H54 (cell line): ENCODE data around the gene RNF25.
A peak's percentile ranks its signal among the peaks of the same experiment; 100 is the strongest.

Experiments
- DNase-seq: peaks from one replicate; pipeline ENCODE4 v3.0.0; 2011; ENCODE audit warnings: low spot score, mixed read lengths; ENCODE audit not compliant: insufficient read length
- FAIRE-seq: peaks from 3 replicates; lab custom pipeline; 2011; peaks lifted over from hg19 to GRCh38; lab: Jason Lieb, UNC
- POLR2A ChIP-seq: IDR thresholded peaks from 2 replicates; pipeline ENCODE4 v1.6.1; 2011; ENCODE audit warnings: low read depth, mild to moderate bottlenecking, low read length

The RNF25 gene, protein sequence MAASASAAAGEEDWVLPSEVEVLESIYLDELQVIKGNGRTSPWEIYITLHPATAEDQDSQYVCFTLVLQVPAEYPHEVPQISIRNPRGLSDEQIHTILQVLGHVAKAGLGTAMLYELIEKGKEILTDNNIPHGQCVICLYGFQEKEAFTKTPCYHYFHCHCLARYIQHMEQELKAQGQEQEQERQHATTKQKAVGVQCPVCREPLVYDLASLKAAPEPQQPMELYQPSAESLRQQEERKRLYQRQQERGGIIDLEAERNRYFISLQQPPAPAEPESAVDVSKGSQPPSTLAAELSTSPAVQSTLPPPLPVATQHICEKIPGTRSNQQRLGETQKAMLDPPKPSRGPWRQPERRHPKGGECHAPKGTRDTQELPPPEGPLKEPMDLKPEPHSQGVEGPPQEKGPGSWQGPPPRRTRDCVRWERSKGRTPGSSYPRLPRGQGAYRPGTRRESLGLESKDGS

GRCh38 chr2:218671654-218672566 lies at the start of gene RNF25, which contains the start of gene STK36:
RNF25 (minus strand) TSS chr2:218672002; CDS start chr2:218671970, 32 bp downstream.
STK36 (plus strand) TSS chr2:218672086; CDS start chr2:218672830, 744 bp downstream.
- DNase-seq, result peak; percentile 86
- no peak for FAIRE-seq
- TF ChIP-seq POLR2A, result peak; percentile 82

- FAIRE-seq (no peak), DNase-seq (no peak)
- no peak for TF ChIP-seq POLR2A
Measured at GRCh38 chr2:218721488-218721887, 49.7 kb upstream of the RNF25 start.

DNA sequence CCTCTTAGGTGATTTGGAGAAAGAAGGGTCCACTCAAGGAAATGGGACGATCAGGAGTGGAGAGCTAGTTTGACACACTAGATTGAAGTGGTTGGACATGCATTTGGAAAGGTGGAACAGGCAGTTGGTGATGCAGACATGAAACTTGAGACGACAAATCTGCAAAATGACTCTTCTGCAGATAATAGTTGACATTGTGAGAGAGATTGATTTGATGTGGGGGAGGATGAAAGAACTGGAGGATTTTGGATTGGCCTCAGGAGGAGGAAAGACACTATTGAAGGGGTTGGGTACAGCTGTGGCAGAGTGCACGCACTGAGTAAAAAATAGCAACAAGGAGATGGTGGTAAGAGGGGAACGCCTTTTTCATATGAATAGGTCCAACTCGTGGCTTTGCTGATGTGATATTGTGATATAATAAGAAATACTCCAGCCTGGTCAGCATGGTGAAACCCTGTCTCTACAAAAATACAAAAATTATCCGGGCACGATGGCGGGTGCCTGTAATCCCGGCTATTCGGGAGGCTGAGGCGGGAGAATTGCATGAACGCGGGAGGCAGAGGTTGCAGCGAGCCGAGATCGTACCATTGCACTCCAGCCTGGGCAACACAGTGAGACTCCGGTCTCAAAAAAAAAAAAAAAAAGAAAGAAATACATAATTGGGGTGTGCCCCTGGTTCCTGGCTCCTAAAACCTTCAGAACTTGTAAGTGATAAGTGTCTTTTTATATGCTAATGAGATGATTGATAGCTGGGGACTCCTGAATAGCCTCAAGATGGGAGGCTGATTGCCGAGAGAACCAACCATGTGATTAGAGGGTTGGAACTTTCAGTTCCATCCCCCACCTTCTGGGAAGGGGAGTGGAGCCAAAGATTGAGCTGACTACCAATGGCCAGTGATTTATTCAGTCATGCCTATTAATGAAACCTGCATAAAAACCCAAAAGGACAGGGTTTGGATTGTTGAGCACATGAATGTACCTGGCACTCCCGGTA lies 48.5 kb upstream of the RNF25 start:
- TF ChIP-seq POLR2A, result no peak
- DNase-seq (no peak), FAIRE-seq (no peak)

DNA sequence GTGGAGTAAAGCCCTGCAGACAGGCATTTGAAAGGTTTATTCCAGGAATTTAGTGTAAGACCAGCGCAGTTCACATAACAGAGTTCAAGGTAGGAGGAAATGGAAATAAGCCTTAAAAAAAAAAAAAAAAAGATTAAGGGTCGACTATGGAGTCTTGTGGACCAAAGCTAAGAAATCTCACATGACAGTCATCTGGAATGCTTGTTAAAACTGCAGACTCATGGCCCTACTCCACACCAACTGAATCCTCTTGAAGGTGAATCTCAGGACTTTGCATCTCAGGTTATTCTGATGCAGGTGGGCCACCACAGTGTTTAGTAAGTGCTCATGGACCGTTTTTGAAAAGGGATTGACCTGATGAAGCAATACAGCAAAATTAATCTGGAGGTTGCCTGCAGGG lies 47.7 kb upstream of the RNF25 start:
- FAIRE-seq (no peak), DNase-seq (no peak)
- TF ChIP-seq POLR2A, result no peak

DNA sequence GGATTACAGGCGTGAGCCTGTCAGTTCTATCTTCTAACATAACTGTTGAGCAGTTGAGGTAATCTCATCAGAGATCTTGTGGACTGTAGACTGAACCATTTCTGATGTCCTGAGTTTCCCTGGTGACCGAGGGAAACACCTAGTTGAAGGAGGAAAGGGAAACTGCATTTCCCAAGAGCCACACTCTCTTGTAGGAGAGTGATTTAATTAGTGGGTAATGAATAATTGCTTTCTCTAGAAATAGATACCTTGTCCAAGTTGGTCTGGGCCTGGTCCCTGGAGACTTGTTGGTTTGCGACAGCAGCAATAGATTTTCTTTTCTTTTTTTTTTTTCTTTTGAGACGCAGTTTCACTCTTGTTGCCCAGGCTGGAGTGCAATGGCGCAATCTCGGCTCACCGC lies 46.3 kb upstream of the RNF25 start:
- DNase-seq (no peak), FAIRE-seq (no peak)
- TF ChIP-seq POLR2A, result no peak

DNA sequence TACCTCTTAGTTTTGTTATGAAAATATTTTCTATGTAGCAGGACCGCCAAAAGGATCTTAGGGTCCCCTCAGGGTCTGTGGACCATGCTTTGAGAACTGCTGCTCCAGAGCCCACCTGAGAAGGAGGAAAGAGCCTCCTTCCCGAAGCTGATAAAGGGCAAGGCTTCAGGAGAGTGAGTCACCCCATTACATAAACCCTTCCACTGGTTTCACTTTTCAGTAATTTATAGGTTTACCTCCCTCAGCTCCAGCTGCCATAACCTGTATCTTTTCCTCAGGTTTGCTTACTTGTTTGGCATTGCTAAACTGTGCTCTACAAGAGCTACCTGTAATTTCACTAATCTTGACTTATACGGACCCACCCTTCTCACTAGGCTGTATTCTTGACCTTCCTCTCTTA lies 45.5 kb upstream of the RNF25 start:
- FAIRE-seq (peak; percentile 84), DNase-seq (peak; percentile 29)
- TF ChIP-seq POLR2A, result no peak

DNA sequence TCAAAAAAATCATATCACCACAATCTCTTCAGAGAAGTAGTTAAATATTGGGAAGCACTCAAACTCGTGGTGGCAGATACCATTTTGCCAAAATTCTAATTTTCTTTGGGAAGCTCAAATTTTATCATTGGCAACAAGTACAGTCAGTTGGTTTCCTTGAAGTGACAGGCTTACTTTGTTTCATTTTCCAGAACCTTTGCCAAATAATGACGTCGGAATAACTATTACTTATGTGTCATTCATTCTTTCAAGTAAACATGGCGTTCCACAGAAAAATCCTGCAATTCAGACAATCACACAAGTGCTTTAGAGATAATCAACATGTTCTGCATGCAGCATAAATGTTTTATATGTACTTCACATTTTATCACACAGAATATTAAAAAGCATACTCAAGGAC lies 44.3 kb upstream of the RNF25 start:
- no peak for TF ChIP-seq POLR2A
- FAIRE-seq (no peak), DNase-seq (no peak)

DNA sequence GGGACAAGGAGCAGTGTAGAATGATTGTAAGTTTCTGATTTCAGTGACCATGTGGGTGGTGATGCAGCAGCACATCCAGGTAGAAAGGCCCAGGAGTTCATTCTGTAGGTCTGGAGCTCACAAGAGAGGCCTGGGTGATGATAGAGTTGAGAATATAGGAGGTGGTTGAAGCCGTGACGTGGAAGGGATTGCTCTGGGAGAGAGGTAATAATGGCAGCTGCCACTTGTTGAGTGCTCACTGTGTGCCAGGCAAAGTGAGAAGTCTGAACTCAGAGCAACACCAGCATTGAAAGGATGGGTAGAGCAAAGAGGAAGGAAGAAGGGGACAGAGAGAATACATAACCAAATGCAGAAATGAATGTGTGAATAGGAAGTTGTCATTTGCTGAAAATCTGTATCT lies 42.1 kb upstream of the RNF25 start:
- no peak for TF ChIP-seq POLR2A
- FAIRE-seq, result no peak
- DNase-seq, result no peak

GRCh38 chr2:218711550-218711929 lies 39.7 kb upstream of the RNF25 start:
- TF ChIP-seq POLR2A, result no peak
- DNase-seq (no peak), FAIRE-seq (no peak)

DNA sequence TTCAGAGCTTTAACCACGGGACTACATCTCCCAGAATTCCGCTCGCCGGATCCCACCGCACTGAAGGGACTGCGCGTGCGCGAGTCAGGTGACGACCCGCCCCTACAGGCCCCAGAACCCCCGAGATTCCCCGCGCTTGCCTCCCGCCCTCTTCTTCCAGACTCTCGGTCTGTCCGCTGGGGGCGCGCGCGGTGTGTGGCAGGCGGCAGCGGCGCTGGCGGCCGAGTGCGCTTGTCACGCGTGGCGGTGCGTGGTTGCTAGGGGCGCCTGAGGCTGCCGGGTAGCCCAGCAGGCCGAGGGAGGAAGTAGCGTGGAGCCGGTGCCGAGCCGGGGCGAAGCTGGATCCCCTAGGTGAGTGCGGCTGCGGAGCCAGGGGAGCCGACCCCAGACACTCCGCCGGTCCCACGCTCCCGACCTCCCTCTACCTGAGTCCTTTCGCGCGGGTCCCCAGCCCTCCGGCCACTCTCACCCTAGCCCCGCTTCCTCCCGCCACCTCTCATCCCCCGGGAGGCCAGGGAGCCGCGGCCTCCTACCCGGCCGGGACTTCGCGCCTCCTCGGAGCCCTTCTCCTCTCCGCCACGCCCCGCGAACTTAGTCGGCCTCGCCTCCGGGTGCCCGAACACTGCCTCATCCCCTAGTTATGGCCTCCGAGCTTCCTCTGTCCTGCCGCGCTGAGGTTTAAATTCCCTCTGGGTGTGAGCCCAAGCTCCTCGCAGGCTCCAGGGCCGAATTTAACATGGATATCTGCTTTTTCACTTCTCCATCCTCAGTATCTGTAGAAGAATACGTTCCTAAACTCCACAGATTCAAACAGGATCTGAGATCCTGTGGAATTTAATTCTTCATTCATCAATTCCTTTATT lies 39.1 kb upstream of the RNF25 start, which contains the start of gene TTLL4:
Gene TTLL4, plus strand, starts transcription at position 149 of the 863 bp plus-strand sequence. CDS start 26,842 bp downstream, outside the sequence.
- peak; percentile 87 for TF ChIP-seq POLR2A
- FAIRE-seq (peak; percentile 93), DNase-seq (peak; percentile 97)

GRCh38 chr2:218710334-218710686 lies 38.5 kb upstream of the RNF25 start:
- no peak for DNase-seq
- FAIRE-seq, result no peak
- TF ChIP-seq POLR2A, result no peak

DNA sequence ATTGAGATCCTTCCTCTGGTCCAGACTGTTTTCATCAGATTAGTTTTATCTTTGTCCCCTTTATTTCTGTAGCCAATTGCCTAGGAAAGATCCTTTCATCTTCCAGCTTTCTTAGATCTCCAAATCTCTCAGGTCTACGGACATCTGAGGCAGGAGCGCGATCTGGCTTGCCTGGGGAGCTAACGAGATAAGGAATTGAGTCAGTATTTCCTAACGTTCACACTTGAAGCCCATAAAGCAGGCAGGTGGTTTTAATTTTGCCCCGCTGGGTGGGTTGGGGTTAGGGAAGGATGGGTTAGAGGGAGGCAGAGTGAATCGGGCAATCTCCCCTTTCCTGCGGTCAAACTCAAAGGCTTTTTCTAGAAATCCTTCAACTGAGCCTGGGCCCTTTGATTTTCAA lies 38.1 kb upstream of the RNF25 start:
- FAIRE-seq (no peak), DNase-seq (no peak)
- TF ChIP-seq POLR2A, result no peak
